NOMO-1 (cell line): Measurements from ENCODE around the gene VAMP3.
"Not testable (repeated sequence)": the region's sequence is repeated elsewhere in the genome, so short reads cannot be mapped to it uniquely, and the experiment has no call there.

ENCODE experiments used
- DNase-seq, 2 experiments: peaks; one replicate each; lab custom pipeline; 2025; ENCODE audit not compliant: unreplicated experiment in 2 of 2; lab: John Stamatoyannopoulos, UW

The VAMP3 gene

DNA sequence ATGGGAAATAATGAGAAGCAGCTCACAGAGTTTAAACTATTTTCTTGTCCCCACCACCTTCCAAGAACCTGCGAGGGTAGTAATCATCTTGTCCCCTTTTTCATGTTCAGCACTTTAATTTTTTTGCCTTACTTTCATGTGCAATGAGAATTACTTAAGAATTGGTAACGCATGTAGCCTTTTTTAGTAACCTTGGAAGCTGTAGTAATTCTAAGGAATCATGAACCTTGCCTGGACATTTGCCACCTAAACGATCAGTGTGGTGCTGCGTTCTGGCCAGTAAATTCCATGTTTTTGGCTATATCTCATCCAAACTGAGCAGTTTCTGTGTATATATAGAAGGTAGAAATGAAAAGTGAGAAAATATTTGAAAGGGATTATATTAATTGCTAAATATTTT lies 3.9 kb upstream of the VAMP3 start:
- no peak for DNase-seq

DNA sequence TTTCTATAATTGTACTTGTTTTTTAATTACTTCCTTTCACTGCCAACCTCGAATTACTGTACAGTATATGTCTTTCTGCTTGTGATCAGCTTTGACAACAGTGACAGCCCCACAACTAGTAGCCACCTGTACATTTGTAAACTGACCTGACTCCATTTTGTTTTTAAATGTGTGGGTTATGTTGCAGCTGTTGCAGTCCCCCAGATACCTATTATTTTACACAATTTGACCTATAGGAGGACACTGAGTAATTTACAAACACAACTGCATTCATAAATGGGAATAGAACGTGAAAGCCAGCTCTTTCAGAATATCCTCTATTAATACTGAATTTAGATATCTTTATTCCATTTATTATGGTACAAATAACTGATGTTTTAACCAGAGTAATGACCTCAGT lies 2.5 kb upstream of the VAMP3 start:
- no peak for DNase-seq

DNA sequence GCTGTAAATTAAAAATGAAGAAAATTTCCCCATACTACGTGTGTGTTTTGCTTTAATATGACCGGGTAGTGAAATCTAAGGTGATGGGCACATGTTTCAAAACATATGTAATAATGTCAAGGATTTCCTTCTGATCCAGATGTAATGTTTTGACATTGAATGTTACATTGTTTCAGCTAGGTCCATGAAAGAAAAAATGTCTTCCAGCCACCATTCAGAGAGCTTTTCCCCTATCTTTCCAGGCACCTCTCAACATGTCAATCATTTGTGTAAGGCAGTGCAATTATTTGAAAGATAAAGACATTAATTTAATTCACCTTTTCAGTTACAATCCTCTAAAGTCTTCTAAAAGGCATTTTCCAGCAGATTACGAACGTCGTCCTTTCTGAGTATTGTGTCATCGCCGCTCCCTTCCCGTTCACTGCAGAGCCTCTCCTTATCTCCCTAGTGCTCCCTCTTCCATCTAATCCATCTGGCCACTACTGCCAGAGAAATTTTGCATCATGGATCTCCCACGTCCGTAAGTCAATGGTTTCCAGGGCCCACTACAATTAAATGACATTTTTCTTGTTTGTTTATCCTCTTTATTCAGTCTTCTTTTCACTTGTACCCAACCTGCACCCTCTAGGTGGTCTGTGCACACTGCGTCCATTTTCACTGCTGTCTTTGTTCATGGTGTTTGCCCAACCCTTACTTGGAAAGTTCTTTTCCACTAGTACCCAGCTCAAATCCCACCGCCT lies 1.3 kb upstream of the VAMP3 start:
- DNase-seq = no peak

DNA sequence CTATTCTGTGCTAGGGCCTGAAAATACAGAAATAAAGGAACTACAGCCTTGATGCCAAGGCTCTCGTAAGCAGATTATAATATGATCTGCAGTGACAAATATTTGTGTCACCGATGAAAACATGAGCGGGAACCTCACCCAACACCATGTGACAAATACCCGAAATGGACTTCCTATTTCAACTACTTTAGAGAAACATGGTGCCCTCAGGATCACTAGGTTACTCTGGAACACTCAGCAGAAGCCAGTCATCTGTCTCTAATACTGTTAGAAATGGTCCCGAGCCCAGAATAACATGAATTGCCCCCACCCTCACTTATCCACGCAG lies 463 bp upstream of the VAMP3 start:
- peak in 1 of 2 experiments; percentile 41 for DNase-seq

DNA sequence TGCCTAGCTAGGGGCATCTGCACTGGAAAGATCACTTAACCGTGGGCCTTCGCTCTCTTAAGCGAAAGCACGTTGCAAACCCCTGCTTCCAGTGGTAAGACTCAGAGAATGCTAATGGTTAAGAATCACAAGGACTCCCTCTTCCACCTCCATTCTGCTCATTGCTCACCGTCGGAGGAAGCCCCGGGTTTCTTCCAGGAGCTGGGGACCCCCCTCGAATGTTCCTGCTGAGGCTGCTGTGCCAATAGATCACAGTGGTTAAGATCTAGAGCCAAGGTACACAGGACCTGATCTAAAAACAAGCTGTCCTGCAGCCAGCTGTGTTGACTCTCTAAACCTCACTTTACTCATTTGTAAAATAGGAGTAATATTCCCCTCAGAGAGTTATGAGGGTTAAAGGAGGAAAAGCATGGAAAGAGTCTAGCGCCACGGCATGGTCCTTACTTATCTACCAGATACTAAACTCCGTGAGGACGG lies 765 bp downstream of the VAMP3 start:
- peak in 1 of 2 experiments; percentile 41 for DNase-seq

DNA sequence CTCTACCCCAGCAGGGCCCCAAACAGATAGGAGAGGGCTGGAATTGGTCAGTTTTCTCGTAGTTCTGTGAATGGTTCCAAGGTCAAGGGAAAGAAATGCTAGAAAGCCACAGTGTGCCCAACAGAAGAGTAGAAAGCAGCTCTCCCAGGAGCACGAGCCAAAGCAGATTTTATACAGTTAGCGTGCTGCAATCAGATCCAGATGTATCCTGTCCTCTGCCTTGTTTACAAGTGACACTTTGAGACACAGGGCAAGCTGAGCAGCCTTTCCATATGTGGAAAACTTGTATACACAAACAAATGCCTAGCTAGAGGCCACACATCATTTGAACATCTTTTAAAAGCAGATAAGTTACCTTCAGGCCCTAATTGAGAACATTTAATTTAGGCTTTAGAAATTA lies 6.5 kb downstream of the VAMP3 start:
- no peak for DNase-seq

DNA sequence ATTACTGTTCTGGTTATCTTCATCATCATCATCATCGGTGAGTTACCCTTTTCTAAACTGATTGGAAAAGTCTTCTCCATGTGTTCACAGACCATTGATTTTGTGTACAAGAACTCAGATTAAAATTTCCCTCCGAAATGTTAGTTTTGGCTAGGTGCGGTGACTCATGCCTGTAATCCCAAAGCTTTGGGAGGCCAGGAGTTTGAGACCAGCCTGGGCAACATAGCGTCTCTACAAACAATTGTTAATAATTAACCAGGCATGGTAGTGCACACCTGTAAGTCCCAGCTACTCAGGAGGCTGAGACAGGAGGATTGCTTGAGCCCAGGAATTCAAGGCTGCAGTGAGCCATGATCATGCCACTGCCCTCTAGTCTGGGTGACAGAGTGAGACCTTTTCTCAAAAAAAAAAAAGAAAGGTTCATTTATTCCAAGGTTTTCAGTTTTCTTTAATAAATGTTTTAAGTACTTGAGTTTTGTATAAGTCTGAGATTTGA lies 7.1 kb downstream of the VAMP3 start:
- no peak for DNase-seq

DNA sequence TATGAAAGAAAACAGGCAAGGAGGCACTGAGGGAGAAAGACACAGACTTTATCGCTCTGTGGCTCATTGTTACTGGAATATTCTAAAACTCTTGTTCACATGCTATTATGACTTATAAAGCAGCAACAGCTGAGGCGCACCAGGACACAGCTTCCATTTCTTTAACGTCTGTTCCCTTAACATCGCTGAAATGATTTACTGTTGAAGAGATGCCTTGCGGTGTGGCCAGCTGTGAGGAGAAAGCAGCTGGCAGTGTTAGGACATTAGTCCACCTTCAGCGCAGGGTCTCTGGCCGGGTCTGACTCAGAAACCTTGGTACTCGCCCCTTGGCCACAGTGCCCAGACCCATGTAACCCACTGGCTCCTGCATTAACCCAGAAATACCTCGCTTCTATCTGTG lies 9.9 kb downstream of the VAMP3 start:
- no peak for DNase-seq

DNA sequence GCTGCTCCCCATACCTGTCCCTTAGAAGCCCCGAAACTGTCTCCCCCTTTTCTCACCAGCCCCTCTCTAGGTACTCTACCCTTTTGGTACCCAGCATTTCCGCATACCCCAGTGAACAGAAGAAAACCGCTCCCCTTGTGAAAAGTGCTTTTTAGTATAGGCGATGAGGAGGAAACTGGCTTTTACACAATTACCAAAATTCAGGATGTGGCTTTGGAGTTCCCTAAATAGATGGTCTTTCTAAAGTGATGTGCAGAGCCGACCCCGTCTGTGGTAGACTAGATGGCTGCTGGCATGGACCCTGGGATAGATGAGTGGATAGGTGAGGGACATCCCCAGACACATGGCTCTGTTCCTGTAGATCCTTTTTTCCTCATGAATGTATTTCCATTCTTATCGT lies 10.4 kb downstream of the VAMP3 start:
- peak; percentile 16 to 35 for DNase-seq

DNA sequence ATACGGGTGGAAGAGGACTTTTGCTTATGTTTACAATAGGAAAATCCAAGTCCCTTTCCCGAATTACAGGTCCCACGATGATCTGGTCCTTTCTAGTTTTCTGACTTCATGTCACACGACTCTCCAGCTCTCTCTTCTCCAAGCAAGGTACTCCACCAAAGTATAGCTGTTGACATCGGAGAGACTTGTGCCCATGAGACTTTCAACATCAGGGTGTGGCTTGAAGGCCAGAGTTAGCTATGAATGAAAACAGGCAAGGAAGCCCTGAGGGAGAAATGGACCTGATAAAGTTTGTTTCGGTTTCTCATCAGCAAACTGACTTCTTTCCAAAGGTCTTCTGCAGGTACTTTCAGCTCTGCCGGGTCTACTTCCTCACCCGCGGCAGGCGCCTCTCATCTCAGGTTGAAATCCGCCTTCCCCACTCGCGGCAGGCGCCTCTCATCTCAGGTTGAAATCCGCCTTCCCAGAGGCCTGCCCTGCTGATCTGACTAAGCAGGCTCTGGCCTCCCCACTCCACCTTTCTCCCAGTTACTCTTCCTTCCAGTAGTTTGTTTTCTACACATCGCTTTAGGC lies 10.9 kb downstream of the VAMP3 start:
- peak; percentile 69 to 73 for DNase-seq

DNA sequence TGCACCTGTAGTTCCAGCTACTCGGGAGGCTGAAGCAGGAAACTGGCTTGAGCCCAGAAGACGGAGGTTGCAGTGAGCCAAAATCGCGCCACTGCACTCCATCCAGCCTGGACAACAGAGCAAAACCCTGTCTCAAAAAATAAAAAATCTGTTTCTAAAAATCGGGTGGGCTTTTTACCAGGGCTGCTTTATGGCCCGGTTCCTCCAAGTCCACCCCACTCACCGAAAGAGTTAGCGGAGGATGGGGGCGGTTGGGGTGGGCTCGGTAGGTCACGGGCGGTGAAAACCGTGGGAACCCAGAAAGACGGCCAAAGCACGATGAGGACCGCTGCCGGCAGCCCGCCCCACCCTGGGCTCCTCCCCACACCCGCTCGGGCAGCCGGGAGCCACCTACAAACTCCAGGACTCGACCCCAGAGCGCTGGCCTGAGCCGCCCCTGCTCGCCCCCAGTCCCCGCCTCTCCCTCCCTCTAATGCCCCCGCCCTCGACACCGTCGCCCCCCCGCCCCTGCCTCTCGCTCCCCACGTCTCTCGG lies 12.1 kb downstream of the VAMP3 start:
- peak; percentile 4 to 42 for DNase-seq

DNA sequence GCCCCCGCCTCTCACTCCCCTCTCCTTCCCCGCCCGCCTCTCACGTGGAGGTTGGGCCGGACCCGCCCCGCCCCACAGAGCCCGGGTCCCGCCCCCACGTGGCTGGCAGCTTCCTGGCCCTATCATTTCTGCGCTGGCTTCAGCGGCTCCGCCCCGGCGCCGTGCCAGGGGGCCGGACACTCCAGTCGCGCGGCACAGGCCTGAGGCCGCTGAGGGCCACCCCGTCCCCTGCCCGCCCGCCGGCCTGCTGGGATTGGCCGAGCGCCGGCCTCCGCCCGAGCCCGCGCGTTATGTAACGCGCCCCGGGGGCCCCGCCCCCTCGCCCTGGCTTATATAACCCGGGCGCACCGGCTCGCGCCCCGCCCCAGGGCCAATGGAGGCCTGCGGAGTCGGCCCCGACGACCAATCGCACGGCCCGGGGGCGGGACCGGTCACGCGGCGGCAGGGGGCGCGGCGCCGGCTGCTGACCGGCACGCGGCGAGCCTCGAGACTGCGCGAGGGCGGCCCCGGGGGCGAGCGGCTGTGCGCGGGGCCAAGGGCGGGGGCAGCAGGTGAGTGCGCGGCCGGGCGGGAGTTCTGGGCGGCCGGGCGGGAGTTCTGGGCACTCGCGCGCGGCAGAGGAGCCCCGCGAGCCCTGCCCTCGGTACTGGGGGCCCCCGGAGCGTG lies 12.9 kb downstream of the VAMP3 start, which contains the start of gene PER3:
Gene PER3 (plus strand): TSS at position 466 of the 666 bp plus-strand sequence. CDS start 587 bp downstream, outside the sequence.
- DNase-seq = peak; percentile 83 to 92

DNA sequence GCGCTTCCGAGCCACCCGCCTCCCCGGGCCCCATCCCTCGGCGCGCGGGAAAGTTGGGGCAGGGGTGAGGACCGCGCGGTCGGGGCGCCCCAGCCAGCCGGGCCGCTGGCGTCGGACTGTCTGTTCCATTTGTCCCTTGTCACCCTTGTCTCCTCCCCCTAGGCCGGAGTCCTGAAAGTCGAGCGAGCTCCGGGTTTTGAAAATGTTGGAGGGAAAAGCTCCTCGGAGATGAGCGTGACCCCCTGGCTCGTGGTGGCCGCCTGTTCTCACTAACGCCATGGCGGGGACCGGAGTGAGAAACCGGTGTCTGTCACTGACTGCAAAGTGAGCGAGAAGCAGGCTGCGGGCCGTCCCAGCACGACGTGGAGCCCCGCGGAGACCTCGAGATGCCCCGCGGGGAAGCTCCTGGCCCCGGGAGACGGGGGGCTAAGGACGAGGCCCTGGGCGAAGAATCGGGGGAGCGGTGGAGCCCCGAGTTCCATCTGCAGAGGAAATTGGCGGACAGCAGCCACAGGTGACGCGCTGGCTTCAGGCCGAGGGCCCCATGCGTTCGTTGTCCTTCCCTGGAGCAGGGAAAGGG lies 13.5 kb downstream of the VAMP3 start:
- DNase-seq = no peak

DNA sequence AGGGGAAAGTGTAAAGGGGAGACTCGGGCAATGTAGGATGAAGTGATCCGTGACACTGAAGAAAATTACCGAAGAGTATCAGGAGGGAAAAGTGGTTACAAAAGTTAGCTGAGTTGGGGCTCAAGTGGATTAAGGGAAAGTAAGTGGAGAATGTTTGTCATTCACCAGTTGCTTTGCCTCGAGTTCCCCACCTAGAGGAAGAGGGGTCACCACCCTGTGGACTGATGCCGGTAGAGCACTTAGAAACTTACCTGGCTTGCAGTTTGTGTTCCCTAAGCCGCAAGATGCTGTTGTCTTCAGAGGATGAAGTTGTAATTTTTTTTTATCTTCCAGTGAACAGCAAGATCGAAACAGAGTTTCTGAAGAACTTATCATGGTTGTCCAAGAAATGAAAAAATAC lies 14.0 kb downstream of the VAMP3 start:
- DNase-seq = no peak

DNA sequence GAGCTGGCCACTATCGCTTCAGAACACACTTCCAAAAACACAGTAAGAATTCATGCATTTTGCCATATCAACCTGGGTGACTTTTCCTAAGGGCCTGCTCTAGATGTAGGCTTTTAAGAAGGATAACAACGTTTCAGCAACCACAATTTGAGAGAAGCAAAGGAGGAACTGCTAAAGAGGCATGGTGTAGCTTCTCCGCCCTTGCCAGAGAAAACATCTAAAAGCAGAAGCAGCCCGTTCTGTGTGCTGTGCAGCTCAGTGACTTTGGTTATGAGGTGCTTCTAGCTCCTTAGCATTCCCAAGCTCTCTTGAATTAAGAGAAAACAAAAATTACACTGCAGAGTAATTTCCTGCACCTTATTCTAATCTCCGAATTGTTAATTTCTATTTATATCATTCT lies 15.7 kb downstream of the VAMP3 start:
- DNase-seq = peak; percentile 60 to 66

DNA sequence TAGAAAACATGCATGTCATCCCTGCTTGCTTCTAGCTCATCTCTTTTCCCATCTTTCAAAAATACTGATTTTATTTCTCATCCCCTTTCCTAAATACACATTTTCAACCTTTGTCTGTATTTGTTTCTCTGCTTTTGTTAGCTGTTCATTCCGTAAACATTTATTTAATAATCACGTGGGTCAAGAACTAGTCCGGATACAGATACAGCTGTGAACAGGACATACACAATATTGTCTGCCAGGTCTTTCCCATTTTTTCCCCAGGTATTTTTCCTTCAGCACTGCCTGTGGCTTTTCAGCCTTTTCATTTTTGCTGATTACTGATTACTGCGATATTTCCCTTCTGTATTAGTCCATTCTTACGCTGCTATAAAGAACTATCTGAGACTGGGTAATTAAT lies 18.7 kb downstream of the VAMP3 start:
- DNase-seq = no peak

DNA sequence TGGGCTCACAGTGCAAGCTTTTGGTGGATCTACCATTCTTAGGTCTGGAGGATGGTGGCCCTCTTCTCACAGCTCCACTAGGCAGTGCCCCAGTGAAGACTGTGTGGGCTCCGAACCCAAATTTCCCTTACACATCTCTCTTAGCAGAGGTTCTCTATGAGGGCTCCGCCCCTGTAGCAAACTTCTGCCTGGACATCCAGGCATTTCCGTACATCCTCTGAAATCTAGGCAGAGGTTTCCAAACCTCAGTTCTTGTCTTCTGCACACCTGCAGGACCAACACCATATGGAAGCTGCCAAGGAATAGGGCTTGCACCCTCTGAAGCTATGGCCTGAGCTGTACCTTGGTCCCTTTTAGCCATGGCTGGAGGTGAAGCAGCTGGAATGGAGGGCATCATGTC lies 19.9 kb downstream of the VAMP3 start:
- DNase-seq = not testable (repeated sequence)

DNA sequence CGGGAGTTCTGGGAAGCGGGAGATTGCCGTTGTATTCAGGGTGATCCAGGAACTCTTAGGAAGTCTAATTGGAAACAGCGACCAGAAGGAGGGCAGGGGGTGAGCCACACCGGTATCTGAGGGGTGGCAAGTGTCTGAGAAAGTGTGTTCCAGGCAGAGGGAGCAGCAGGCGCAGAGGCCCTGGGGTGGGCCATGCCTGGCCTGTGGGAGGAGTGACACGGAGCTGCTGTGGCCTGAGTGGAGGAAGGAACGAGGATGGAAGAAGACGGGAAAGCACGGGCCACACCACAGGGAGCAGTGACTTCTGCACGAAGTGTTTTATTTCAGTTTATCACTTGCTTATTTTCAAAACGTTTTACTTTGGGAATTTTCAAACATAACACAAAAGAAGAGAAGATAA lies 24.3 kb downstream of the VAMP3 start:
- no peak for DNase-seq

DNA sequence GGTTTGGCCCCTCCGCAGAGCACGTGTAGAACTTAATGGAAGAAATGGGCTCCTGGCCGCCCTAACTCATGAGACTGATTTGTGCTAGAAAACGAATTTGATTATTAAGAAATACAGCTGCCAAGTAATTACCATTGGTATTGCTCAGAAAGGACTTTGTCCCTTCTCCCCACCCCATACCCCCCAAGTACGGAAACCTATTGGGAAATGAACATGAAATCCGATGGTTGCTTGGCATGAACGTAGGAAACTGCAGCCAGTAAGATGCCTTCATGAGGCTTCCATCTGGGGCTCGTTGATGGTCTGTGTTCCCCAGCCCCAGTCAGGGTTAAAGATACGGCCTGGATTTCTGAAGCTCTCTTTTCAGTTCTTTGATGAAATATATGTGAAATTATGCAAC lies 34.4 kb downstream of the VAMP3 start:
- no peak for DNase-seq

DNA sequence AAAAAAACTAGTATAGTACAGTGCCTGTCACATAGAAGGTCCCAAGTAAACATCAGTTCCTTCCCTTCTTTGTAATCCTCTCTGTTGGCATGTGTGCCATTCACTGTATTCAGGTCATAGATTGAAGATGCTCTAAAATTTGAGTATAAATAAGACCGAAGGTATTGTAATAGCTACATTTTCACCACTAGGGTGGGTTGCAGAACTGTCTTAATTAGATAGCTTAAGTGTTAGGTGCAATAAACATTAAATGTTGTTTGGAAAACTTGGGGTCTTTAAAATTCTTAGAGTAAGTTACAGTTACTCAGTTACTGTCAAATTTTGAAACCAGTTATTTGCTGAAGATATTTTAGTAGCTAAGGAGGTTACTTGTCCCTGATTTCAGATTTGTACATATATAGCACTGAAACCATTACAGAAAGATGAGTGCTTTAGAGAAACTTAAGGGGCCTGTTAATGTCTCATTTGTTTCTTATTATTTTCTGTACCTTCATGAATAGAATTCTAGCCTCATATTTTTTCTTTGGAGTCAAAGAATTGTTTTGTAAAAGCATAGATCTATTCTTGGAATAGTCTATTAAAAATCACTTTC lies 37.3 kb downstream of the VAMP3 start:
- peak; percentile 17 to 49 for DNase-seq

DNA sequence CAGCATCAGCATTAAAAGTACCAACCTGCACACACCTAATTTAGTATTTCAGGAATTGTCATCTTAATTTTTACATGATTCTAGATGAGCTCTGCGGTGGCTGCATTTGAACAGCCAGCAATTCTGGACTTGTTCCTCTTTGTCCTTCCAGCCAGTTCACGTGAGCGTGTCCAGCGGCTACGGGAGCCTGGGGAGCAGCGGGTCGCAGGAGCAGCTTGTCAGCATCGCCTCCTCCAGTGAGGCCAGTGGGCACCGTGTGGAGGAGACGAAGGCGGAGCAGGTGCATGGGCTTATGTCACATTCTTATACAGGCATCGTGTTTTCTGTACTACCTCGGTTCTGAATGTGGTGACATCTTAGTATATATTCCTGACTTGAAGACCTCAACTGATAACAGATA lies 38.6 kb downstream of the VAMP3 start:
- no peak for DNase-seq
